Mammary epithelial cell (primary cell): ENCODE results near the gene EPOP.
A peak's percentile ranks its signal among the peaks of the same experiment; 100 is the strongest.

ENCODE experiments used
- CTCF ChIP-seq, 2 donors: IDR thresholded peaks in 1 of 2; conservative IDR thresholded peaks in 1 of 2; 2 replicates each; pipeline ENCODE4 v1.5.1; 2011 to 2012; ENCODE audit warnings: inconsistent platforms in 2 of 2, low read length in 2 of 2, mild to moderate bottlenecking in 2 of 2, control low read depth in 1 of 2, low read depth in 1 of 2; ENCODE audit not compliant: insufficient read depth in 1 of 2; ENCODE audit errors: extremely low read depth in 1 of 2
- EZH2 ChIP-seq: IDR thresholded peaks from 2 replicates; pipeline ENCODE4 v1.6.1; 2012; ENCODE audit warnings: low read length, inconsistent platforms, borderline replicate concordance

GRCh38 chr17:38676706-38677504, 2.1 kb upstream of the EPOP start:
- peak; percentile 97 to 98 for TF ChIP-seq CTCF (conservative IDR thresholded peaks at IDR 0.05 in 1 of 2, IDR thresholded peaks at IDR 0.05 in 1 of 2; ENCODE audit: extremely low read depth in 1 of 2, insufficient read depth in 1 of 2, low read depth in 1 of 2, low read length in 2 of 2)
- no peak for TF ChIP-seq EZH2
